ENCODE results near the gene FAM53A.

The FAM53A gene

GRCh38 chr4:1597021-1597931 is 86.8 kb downstream of the FAM53A start:
- DNase-seq = no peak

- no peak for DNase-seq
Observed at GRCh38 chr4:1596393-1596792, 87.7 kb downstream of the FAM53A start.

GRCh38 chr4:1595789-1596325 is 88.3 kb downstream of the FAM53A start:
- no peak for DNase-seq

DNA sequence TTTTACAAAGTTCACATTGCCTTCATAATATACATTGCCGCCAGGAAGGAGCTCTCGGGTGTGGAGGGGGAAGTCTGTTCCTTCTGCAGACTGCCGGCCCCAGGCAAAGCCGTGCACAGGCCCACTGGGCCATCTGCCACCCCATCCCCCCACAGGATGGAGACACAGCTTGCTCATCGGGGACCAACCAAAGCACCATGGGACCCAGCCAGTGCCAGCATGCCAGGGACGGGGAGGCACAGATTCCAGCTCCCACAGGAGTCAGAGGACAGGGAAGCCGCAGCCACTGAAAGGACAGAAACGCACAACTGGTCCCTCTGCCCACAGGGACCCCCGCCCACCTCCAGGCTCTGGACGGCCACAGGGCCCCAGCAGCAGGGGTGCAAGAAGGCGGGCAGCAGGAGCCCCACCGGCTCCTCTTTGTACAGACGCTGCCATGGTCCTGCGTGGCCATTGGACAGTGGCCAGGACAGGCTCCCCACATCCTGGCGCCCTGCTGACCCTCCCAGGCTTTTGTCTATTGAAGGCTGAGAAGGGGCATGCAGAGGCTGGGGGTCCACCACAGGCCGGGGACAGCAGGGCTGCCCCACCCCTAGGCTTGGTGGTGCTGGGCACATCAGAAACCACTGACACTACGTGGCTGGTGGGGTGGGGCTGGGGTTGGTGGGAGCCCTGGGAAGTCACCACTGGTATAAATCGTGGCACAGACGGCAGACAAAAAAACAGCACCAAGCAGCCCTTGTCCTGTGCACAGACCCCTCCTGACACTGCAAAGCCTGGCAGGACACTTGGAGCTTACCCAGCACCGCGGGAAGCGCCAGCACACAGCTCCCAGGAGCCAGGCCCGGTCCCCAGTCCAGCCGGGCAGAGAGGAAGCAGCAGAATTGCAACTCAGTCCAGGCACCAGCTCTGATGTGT is 89.0 kb downstream of the FAM53A start:
- no peak for DNase-seq

DNA sequence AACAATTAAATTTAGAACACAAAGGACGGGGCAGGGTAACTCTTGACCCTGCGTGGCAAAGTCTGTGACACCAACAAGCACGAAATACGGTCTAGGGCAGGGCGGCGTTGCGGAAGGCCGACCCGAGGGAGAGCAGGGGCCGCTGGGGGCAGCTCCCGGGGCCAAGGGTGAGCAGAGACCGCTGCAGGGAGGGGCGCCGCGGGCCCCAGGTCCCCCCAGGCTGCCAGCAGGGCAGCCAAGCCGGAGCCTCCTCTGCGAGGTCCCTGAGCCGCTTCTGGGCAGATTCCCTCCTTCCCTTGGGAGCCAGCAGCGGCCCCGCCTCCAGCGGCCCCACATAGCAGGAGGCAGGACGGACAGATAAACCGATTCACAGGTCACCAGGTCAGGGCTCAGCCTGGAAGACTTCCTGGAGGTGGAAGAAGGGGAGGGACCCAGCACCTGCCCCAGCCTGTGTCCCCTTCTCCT is 90.2 kb downstream of the FAM53A start:
- DNase-seq = no peak

DNA sequence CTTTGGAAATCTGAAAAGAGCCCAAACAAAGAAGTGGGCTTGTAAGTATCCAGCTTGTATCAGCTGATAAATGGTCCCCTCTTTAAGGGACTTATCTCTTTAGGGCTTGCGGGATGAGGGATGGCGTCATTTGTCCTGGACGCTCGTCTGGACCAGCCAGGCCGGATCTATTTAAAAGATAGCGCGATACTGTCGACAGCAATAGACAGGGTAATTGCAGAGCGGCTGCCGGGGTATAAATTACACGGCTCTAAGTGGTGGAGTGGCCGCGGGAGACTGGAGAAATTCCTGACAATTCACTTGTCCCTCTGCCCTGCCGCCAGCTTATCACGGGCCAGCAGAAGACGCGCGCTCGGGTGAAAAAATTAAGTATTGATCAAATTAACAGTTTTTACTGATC is 90.7 kb downstream of the FAM53A start:
- DNase-seq = no peak

DNA sequence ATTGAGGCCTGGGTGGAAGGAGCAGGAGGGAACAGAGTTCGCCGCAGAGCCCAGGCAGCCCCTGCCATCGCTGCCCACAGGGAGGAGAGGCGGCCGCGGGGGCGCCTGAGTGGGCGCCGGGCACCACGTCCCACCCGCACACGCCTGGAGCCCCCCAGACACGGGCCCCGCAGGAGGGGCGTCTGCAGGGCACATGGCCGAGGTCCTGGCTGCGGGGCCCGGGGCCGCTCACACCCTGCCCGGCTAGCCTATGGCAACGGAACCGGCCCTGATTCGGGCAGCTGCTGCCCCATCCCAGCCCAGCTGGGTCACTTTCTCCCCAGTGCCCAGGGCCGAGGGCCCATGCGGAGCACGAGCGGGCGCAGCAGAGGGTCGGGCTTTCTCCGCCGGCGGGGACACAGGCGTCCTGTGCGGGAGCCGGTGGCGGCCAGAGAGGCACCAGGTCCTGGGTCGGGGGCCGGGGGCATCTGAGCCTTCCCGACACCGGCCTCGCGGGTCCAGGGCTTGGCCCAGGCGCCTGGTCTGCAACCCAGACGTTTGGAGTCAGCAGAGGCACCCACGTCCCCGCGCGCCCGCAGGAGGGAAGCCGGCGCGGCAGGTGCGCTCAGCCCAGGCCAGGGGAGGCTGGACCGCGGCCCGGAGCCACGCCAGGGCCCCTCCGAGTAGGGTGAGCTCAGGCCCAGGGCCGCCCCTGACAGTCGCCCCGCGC is 91.2 kb downstream of the FAM53A start:
- DNase-seq = no peak

DNA sequence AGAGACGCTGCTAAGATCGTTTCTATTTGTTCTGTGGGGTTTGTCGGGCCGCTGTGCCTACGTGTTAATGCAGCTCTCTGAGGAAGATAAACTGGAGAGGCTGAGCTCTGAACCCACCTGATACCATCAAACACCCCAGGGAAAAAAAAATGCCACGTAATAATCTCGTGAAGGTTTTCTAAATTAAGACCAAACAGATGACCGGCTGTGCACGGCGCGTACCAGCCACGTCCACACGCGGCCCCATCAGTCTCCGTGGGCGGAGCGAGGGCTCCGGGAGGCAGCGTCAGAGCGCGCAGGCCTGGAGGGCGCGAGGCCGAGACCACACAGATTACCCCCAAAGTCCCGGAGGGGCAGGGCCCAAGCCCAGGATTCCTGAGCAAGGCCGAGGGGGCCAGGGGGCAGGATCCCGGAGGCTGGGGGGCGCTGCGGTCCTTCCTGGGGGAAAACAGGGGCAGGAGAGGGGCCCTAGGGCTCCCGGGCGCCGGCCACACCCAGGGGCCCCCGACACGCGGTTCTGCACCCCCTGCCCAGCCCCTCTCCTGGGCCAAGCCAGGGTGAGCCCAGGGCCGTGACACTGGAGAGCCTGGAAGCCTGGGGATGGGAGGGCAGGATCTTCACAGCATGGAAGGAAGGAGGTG is 91.9 kb downstream of the FAM53A start:
- DNase-seq = no peak

GRCh38 chr4:1591107-1591506 is 93.0 kb downstream of the FAM53A start:
- no peak for DNase-seq

- no peak for DNase-seq
Observed at GRCh38 chr4:1590244-1590643, 93.9 kb downstream of the FAM53A start.
